SK-N-DZ (cell line): ENCODE measurements around the gene INTS7.
"Not testable (repeated sequence)": the region's sequence is repeated elsewhere in the genome, so short reads cannot be mapped to it uniquely, and the experiment has no call there.

Experiments used
- DNase-seq: peaks from one replicate; pipeline ENCODE4 v3.0.0-alpha.2; 2015; ENCODE audit warnings: low spot score

Gene INTS7

GRCh38 chr1:211978596-211978995 is 56.8 kb downstream of the INTS7 start:
- DNase-seq, result no peak

GRCh38 chr1:211975152-211975941 is 60.0 kb downstream of the INTS7 start:
- DNase-seq, result no peak

- no peak for DNase-seq
These were observed 61.8 kb downstream of the INTS7 start for GRCh38 chr1:211973541-211973940.

DNA sequence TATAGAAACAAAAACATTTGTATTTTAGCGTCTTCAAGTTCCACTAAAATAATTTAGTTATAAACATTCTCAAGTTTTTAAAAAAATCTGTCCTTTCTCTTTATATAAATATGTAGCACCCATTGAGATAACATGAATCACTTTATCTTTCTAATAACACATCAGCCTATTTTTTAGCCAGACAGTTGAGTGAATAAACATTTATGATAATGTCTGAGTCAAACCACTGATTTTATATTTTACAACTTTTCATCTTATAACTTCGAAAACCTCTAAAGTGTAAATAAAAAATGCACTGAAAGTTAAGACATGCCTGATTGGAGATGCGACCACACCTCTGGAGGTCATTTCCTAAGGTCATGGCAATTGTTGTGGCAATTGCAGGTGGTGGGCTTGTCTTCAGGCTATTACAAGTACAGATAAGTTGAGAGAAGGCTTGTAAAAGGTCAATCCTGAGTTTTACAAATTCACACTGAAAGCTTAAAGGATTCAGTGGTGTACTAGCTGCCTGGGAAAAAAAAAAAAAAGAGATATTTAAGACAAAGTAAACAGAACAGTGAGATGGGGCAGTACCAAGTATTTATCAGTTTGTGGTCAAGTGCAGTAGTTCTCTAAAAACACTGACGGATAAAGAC is 67.0 kb downstream of the INTS7 start:
- no peak for DNase-seq

GRCh38 chr1:211967704-211968103 is 67.7 kb downstream of the INTS7 start:
- DNase-seq, result no peak

DNA sequence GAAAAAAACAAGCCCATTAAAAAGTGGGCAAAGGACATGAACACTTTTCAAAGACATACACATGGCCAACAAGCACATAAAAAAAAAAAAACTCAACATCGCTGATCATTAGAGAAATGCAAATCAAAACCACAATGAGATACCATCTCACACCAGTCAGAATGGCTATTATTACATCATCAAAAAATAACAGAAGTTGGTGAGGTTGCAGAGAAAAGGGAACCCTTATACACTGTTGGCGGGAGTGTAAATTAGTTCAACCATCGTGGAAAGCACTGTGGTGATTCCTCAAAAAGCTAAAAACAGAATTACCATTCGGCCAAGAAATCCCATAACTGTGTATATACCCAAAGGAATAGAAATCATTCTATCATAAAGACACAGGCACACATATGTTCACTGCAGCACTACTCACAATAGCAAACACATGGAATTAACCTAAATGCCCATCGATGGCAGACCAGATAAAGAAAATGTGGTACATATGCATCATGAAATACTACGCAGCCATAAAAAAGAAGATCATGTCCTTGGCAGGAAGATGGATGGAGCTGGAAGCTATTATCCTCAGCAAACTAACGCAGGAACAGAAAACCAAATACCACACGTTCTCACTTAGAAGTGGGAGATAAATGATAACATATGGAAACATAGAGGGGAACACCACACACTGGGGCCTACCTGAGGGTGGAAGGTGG is 70.1 kb downstream of the INTS7 start:
- no peak for DNase-seq

GRCh38 chr1:211959680-211960079 is 75.7 kb downstream of the INTS7 start:
- no peak for DNase-seq

DNA sequence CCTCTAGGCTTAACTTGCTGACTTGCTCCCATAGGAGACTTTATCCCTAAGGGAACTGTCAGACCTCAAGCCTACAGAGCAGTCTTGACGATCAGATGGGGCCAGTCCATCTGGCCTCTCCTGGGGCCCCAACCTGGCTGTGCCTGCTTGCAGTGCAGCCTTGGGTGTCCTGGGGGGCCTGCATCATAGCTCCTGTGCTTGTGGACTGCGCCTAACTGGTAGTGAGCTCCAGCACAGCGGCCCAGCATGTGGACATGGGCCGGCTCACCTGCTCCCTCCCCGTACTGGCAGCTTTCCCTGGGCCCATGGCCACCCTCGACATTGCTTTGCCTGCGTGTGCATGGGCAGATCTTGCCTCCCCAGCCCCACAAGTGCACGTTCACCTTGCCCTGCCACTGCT is 76.1 kb downstream of the INTS7 start:
- DNase-seq, result no peak

- DNase-seq, result not testable (repeated sequence)
These were observed 81.3 kb downstream of the INTS7 start for GRCh38 chr1:211954028-211954427.

DNA sequence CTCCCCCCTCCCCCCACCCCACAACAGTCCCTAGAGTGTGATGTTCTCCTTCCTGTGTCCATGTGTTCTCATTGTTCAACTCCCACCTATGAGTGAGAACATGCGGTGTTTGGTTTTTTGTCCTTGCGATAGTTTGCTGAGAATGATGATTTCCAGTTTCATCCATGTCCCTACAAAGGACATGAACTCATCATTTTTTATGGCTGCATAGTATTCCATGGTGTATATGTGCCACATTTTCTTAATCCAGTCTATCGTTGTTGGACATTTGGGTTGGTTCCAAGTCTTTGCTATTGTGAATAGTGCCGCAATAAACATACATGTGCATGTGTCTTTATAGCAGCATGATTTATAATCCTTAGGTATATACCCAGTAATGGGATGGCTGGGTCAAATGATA is 81.8 kb downstream of the INTS7 start:
- DNase-seq, result not testable (repeated sequence)

DNA sequence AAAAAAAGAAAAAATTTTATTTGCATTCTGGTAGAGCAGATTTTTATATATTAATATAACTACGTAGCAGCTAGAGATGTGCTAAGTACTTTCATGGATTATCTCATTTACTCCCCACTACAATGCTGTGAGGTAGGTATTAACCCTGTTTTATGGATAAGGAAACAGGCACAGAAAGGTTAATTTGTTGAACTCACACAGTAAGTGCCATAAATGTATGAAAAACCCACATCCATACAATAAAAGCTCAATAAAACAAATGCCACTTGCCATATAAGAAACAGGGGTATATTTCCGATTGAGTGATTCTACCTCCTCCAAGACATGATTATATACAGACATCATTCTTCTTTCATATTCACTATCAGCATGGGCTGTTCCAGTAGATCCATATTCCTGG is 83.1 kb downstream of the INTS7 start:
- DNase-seq, result no peak

DNA sequence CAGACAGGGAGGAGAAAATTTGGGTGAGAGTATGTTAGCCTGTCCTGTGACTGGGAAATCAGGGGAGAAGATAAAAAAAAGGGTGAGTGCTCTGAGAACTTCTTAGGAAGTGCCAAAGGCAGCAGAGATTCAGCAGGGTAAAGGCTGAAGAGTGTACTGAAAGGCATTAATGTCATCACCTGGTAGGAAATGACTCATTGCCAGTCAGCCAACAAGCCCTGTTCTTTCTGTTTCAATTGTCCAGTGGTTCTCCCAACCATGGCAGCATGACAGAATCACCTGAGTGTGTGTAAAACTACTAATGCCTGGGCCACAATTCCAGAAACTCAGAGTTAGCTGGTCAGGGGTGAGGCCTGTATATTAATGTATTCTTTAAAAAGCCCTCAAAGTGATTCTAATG is 83.5 kb downstream of the INTS7 start:
- no peak for DNase-seq

DNA sequence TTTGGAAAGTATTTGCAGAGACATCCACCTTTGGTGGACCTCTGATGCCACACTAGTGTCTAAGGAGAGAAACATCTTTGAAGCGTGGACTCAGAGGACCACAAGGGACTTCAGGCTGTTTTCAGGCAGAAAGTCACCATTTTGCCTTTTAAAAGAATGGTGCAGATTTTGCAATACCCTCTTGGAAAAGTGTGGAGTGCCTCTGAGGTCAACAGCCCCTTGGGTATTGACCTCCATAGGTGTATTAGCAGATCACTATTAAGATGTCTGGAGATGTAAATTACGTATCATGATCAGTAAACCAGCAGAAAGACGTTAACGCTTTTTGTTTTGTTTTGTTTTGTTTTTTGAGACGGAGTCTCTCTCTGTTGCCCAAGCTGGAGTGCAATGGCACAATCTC is 87.0 kb downstream of the INTS7 start:
- no peak for DNase-seq

- no peak for DNase-seq
These were observed 87.7 kb downstream of the INTS7 start for GRCh38 chr1:211947396-211948295.

- DNase-seq, result no peak
These were observed 90.4 kb downstream of the INTS7 start for GRCh38 chr1:211944733-211945500.

- DNase-seq, result no peak
These were observed 92.8 kb downstream of the INTS7 start for GRCh38 chr1:211942583-211942982.

DNA sequence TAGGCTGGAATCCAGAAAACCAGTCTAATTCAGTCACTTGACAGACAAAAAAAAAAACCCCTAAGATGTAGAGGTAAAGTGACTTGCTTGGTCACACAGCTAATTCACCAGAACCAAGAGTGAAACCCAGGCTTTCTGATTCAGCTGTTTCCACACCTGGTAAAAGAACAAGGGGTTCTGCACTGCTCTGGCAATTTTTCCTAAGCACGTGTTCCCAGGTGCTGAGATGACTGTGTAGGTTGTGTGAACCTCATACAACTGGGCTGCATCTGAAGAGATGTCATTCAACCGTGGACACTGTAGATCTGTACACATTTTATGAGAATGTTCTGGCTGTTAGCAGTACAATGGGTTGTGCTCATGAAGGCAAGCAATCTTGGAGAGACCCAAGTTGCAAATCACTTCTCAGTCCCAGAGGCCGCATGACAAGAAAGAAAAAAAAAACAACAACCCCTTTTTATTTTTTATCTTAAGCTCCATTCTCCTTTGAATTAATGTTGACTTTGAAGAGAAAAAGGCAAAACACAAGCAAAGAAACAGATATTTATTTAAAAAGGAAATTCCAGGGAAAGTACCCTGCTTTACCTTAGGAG is 95.4 kb downstream of the INTS7 start:
- DNase-seq, result no peak

DNA sequence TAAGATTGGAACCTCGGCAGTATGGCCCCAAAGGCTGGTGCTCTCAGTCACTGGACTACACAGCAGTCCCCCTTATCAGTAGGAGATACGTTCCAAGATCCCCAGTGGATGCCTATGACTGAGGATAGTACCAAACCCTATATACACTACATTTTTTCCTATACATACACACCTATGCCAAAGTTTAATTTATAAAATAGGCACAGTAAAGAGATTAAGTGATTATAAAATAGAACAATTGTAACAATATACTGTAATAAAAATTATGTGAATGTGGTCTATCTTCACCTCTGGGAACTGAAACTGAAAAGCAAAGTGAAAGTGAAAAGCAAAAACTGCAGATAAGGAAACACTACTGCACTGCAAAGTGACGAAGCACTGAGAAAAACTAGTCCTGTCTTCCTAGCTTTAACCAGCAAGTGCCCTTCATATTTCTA is 96.8 kb downstream of the INTS7 start:
- no peak for DNase-seq

DNA sequence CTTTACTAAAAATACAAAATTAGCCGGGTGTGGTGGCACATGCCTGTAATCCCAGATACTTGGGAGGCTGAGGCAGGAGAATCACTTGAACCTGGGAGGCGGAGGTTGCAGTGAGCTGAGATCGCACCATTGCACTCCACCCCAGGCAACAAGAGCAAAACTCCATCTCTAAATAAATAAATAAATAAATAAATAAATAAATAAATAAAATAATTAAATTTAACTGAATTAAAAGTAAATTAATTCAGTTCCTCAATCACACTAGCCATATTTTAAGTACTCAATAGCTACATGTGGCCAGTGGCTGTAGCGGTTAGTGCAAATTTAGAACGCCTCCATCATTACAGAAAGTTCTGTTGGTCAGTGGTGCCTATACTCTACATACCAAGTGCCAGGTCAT is 97.9 kb downstream of the INTS7 start:
- not testable (repeated sequence) for DNase-seq

DNA sequence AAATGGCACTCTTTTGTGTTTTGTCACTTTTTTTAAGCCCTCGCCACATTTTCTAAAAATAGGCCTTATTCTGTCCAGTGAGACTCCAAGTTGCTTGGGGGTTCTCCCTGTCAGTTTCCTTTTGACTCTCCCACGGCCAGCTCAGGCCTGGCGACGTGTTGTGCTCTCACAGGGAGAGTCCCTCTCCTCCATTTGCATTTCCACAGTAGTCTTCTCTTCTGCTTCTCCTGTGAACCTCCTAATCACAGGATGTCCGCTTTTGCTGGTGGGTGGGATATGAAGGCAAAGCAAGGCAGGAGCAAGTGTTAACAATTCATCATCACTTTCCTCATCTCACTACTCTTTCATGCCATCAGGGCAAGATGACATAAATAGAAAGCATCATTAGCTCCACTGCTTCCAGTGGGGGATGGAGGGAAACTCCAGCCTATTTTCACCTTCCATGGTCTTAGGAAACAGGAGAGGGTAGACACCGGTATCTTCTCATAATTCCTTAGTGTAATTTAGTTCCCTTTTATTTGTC is 99.8 kb downstream of the INTS7 start:
- no peak for DNase-seq
